ENCODE results near the gene MT1F.
"Not testable (repeated sequence)": the region's sequence is repeated elsewhere in the genome, so short reads cannot be mapped to it uniquely, and the experiment has no call there.

Gene MT1F

DNA sequence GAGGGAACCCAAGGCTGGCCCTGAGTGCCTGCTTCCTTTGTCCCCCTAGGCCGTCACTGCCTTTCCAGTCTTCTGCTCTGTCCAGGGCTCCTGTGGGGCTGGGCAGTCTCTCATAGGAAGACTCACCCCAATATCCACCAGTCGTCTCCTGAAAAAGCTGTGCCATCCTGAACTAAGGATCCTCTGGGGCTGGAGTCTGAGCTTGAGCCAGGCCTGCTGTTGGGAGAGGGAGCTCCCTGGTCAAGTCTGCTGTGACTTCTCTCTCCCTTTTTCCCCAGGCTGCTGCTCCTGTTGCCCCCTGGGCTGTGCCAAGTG is 12.8 kb downstream of the MT1F start:
- DNase-seq (ENCODE audit: low read depth in 1 of 2, low spot score in 1 of 2): no peak

DNA sequence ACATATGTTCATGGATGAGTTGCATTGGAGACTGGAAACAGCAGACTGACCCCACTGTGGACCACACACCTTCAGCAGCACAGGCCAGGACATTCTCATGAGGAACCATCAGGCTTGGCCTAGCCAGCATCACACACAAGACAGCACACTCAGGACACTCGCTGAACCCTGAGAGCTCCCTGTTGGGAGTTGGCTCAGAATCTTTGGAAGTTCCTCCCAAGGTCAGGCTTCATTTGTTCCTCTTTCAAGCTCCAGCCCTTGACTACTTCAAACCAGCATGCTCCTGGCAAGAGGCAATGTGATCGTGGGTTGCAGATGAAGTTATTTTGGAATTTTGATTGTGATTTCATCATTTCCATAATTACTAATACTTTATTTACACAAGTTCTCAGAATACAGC is 13.9 kb downstream of the MT1F start:
- DNase-seq (ENCODE audit: low read depth in 1 of 2, low spot score in 1 of 2): not testable (repeated sequence)

DNA sequence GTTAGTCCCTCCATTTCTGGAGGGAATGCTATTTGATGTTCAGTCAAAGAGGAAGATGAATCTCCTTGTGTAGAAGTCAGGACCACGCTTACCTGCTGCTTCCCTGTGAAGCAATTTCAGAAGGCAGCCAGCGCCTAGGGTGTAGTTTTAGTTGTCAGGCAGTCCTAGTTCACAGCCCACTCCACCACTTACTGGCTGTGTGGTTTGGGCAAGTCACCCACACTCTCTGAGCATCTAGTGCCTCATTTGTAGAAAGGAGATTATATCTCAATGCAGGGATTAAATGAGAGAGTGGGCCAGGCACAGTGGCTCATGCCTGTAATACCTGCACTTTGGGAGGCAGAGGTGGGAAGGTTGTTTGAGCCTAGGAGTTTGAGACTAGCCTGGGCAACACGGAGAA is 14.4 kb downstream of the MT1F start:
- DNase-seq (ENCODE audit: low read depth in 1 of 2, low spot score in 1 of 2): not testable (repeated sequence)

DNA sequence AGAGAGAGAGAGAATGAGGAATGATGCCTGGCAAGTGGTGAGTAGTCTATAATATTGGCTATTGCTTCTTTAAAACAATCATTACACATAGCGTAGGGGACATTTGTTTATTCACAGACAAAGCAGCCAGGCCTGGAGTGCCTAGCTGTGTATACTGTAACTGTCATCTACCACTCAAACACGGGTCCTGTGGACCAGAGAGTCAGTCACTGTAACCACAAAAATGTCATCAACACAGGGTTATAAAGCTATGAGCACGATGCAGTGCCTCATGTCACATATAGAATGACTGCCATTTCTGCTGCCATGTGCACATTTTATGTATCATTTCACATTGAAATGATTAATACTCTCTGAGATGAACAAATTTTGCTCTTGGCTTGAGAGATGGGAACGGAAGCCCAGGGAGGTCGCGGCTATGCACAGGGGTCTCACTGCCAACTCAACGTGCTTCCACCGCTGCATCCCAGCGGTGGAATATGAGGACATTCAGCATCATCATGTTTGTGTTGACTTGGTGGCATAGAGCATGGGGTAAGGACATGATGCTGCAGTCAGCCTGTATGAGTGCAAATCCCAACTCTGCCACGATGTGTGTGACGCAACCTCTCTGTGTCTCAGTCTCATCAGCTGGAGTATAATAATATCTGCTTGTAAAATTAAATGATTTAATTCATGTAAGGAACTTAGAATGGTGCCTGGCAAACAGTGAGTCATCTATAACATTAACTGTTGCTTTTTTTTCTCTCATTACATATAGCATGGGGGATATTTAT is 15.2 kb downstream of the MT1F start:
- DNase-seq (ENCODE audit: low read depth in 1 of 2, low spot score in 1 of 2): no peak

DNA sequence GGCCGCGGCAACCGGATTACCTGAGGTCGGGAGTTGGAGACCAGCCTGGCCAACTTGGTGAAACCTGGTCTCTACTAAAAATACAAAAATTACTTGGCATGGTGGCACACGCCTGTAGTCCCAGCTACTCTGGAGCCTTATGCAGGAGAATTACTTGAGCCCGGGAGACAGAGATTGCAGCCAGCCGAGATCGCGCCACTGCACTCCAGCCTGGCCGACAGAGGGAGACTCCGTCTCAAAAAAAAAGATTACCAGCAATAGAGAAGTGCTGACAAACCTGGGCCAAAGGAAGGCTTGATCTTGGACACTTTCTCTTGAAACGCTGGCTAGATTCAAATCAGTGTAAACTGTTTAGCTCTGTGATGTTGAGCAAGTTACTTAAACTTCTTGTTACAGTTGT is 16.2 kb downstream of the MT1F start:
- no peak for DNase-seq (ENCODE audit: low read depth in 1 of 2, low spot score in 1 of 2)

DNA sequence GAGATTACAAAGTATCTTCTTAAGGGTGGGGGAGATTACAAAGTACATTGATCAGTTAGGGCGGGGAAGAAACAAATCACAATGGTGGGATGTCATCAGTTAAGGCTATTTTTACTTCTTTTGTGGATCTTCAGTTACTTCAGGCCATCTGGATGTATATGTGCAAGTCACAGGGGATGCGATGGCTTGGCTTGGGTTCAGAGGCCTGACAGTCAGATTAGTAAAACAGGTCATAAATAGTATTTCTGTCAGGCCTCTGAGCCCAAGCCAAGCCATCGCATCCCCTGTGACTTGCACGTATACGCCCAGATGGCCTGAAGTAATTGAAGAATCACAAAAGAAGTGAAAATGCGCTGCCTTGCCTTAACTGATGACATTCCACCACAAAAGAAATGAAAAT is 16.8 kb downstream of the MT1F start:
- not testable (repeated sequence) for DNase-seq (ENCODE audit: low read depth in 1 of 2, low spot score in 1 of 2)

DNA sequence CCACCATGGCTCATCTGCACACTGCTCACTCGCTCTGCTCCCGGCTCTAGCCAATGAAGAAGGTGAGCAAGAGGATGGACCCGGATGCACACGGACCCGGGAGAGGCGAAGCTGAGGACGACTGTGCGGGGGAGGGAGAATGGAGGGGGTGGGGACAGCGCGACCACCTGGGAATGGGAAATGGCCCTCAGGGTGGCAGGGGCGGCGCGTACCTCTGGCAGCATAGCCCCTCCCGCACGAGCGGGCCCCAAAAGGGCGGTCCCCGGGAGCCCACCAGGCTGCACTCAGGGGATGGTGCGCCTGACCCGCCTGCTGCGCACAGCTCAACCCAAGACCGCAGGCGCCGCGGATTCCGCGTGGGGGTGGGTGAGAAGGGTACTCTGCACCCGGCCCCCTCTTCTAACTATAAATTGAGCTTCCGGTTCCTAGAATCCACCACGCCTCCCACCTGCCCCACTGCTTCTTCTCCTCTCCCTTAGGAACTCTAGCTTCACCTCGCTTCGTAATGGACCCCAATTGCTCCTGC is 18.0 kb downstream of the MT1F start:
- DNase-seq (ENCODE audit: low read depth in 1 of 2, low spot score in 1 of 2): peak in 1 of 2 donors; percentile 46

DNA sequence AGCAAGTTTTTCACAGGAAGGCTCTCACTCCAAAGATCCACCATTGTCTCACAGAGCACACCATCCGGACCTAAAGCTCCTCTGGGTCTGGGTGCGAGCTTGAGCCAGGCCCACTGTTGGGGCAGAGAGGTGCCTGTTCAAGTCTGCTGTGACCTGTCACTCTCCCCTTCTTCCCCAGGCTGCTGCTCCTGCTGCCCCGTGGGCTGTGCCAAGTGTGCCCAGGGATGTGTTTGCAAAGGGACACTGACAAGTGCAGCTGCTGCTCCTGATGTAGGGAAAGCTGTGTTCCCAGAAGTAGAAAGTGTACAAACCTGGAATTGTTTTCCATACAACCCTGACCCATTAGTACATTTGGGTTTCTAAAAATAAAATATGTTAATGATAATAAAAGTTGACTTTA is 19.7 kb downstream of the MT1F start:
- no peak for DNase-seq (ENCODE audit: low read depth in 1 of 2, low spot score in 1 of 2)

DNA sequence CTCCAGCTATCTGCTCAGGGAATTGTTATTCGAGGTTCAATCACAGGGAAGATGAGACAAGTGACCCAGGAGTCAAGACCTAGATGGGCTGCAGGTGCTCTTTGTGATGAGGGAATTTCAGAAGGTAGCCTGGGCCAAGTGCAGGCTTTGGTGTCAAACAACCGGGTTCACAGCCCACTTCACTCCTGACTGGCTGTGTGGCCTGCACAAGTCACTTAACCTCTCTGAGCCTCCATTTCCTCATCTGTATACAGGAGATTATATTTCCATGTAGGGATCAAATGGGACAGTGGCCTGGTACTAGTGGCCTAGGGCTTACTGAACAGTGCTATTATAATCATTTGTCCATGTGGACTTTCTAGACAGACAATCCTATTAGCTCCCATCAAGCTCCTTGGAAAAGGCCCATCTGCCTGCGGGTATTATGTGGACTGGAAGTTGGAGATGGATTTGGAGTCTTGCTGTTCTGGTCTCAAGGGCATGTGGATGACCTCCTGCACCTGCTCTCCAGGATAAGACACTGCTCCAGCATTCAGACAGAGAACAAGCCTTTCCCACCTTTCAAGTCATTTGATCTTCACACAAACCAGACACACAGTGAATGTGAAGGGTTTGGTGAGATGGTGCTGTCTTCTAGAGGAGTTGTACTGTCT is 21.4 kb downstream of the MT1F start:
- DNase-seq (ENCODE audit: low read depth in 1 of 2, low spot score in 1 of 2): no peak

DNA sequence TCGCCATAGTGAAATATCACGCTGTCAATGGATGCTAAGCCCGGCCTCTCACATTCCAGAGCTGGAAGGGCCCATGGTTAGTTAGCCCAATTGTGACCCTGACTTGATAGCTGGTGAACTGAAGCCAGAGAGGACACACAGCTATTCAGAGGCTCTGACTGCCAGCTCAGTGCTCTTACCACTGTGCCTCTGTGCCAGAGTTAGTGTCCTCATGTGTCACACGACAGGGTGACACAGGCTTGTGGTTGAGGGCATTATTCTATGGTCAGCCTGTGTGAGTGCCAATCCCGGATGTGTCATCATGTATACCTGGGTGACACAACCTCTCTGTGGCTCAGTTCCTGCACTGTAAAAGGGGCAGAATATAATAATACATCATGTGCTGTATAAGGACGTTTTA is 22.1 kb downstream of the MT1F start:
- DNase-seq (ENCODE audit: low read depth in 1 of 2, low spot score in 1 of 2): no peak

DNA sequence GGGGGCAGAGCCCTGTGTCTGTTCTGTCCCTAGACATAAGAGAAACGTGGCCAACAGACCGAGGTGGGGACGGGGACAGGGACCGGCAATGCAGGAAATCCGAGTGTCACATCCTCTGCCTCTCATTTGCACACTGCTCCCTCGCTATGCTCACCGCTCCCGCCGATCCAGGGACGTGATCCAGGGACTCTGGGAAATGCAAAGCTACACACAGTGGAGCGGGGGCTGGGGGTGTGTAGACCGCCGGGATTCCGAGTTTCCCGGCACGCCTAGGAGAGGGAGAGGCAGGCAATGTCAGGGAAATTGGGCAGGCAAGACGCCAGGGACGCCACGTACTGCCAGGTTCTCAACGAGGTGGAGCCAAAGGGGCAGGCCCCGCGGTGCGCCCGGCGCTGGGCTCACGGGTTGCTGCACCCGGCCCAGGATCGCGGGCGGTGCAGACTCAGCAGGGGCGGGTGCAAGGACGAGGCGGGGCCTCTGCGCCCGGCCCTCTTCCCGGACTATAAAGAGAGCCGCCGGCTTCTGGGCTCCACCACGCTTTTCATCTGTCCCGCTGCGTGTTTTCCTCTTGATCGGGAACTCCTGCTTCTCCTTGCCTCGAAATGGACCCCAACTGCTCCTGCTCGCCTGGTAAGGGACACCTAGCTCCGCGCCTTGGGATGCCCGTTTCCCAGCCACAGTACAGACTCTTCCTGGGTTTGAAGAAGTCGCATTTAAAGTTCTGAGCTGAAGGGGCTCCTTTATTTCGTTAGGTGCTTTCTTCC is 24.4 kb downstream of the MT1F start, which contains the start of gene MT1X:
Gene MT1X (plus strand): TSS at position 532 of the 764 bp plus-strand sequence. CDS start 71 bp downstream, at position 603.
- DNase-seq (ENCODE audit: low read depth in 1 of 2, low spot score in 1 of 2): peak; percentile 72 to 91

DNA sequence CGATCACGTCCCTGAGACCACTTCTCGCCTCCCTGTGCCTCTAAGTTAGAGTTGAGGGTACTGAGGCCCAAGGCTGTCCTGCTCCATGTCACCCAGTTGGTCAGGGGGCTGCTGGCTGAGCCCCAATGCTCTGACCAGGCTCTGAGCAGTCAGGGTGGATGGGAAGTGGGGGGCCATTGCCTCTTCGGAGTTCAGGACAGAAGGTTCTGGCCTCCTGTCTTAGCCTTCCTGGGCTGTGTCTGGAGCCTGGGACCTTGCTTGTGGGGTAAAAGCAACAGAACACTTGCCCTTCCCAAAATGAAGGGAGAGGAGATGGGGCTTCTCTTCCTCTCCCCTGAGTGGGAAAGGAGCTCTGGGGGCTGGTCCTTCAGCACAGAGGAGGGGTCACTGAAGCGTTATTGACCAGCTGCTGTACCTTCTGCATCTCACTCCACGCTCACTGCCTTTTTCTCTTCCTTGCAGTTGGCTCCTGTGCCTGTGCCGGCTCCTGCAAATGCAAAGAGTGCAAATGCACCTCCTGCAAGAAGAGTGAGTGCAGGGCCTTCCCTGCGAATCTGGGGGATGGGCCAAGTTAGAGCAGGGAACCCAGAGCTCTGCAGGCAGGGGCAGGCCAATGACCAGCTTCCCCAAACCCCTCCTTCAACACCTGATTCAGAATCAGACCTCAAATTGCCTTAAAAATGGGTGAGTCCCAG is 25.1 kb downstream of the MT1F start:
- no peak for DNase-seq (ENCODE audit: low read depth in 1 of 2, low spot score in 1 of 2)

DNA sequence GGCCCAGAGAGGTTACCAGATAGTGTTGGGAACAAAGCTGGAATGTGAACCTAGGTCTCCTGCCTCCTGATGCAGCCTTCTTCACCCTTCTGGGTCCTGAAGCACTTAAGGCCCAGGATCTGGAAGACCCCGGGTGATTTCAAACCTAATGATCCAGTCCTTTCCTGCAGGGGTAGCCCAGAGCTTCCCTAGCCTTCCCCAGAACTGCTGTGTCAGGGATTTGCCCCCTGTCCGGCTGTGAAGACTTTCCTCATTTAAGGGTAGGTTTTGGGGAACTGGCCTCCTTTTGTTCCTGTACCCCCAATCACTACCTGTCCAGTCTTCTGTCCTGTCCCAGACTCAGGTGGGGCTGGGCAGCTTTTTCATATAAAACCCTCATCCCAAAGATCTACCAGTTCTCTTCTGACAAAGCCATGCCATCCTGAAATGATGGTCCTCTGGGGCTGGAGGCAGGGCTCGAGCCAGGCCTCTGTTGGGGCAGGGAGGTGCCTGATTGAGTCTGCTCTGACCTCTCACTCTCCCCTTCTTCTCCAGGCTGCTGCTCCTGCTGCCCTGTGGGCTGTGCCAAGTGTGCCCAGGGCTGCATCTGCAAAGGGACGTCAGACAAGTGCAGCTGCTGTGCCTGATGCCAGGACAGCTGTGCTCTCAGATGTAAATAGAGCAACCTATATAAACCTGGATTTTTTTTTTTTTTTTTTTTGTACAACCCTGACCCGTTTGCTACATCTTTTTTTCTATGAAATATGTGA is 25.8 kb downstream of the MT1F start:
- no peak for DNase-seq (ENCODE audit: low read depth in 1 of 2, low spot score in 1 of 2)

DNA sequence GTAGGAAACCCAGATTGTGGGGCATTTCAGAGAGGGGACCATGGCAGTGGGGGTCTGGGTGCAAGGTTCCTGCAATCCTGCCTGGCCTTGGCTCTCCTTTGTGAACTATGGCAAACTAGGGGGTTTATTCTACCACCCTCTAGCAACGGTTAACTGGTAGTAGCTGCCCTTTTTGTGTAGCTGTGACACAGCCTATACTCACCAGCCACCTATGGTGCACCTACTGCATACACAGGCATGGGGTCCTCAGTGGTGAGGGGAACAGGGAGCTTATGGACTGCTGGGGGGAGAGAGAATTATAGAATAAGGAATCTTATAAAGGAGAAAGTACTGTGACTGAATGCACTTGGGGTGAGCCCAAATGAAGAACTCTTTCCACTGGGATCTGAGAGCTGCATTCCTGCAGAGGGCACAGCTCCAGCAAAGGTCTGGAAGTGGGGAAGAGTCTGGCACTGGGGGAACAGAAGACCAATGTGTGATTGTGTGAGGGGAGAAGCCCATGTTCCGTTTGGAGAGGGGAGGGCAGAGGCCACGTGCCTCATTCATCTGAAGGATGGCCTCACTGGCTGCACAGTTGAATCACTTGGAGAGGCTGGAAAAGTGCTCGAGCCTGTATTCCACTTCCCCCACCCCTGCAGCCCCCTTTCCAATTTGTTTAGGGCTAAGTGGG is 26.6 kb downstream of the MT1F start:
- no peak for DNase-seq (ENCODE audit: low read depth in 1 of 2, low spot score in 1 of 2)

DNA sequence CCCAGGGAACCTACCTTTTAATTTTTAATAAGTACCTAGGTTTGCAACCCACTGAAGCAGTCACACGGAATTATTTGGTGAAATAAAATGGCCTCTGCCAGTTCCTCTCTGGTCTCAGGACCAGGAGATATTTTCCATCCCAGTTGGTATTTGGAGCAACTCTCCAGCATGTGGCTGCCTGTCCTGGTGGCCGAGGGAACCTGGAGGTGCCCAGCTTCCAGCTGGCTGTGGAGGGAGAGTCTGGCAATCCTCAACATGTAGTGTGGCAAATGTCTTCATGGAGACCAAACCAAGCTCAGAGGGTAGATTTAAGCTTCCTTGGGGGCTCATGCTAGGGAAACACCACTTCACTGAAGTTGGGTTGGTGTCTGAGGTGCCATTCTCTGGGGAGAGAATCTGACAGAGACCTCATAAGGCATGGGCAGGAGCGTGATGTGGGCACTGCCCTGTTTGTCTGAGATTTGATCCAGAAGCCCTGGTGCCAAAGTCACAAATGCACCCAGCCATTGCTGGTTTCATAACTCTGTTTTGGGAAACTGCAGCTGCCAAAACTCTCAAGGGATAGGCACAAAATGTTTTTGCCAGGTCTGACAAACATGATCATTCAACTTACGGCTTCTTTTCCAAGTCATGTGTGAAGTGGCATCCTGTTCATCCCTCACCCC is 27.3 kb downstream of the MT1F start:
- no peak for DNase-seq (ENCODE audit: low read depth in 1 of 2, low spot score in 1 of 2)

DNA sequence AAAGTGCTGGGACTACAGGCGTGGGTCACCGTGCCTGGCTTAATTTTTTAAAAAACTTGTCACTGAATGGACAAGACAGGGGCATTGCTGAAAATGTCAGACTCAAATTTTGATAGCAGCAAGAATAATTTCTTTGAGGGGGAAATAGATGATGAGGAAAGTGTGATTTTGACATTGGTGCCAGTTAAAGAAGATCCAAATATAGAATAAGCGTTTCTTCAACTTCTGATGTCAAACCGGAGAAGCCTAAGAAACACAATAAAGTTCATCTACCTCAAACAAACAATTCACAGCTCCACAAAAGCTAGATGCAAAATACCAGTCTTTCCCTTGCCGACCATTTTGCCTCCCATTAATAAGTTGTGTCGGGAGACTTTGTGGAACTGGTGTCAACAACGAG is 29.0 kb downstream of the MT1F start:
- no peak for DNase-seq (ENCODE audit: low read depth in 1 of 2, low spot score in 1 of 2)

DNA sequence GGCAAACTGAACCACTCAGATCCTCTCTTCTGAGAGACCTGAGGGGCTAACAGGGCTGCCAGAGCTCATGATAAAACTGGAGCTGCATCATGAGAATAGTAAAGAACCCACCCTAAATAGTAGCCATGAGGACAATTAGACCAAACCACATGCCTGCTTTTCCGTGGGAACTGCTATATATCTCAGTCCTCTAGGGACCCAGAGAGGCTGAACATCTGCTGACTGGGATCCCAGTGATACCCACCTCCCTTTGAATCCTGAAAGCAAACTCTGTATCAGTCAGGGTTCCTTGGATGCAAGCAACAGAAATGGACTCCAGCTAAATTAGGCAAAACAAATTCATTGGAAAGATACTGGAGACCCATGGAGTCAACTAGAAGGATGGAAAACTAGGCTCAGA is 31.0 kb downstream of the MT1F start:
- no peak for DNase-seq (ENCODE audit: low read depth in 1 of 2, low spot score in 1 of 2)

DNA sequence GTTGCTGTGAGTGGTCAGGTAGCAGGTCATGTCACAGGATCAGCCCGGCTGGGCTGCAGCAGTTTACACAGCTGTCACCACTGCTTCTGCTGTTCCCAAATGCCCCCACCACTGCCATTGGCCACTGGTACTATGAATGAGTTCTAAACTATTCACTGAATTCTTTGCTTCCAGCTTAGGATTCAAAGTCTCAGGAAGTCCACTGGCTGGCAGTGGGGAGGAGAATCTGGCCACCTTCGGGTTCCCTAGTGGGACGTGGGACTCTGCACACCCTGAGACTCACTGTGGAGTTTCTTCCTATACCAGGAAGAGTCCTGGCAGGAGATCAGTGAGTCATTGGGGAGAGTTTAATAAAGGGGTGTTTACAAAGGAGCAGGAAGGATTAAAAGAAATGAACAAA is 31.4 kb downstream of the MT1F start:
- no peak for DNase-seq (ENCODE audit: low read depth in 1 of 2, low spot score in 1 of 2)

DNA sequence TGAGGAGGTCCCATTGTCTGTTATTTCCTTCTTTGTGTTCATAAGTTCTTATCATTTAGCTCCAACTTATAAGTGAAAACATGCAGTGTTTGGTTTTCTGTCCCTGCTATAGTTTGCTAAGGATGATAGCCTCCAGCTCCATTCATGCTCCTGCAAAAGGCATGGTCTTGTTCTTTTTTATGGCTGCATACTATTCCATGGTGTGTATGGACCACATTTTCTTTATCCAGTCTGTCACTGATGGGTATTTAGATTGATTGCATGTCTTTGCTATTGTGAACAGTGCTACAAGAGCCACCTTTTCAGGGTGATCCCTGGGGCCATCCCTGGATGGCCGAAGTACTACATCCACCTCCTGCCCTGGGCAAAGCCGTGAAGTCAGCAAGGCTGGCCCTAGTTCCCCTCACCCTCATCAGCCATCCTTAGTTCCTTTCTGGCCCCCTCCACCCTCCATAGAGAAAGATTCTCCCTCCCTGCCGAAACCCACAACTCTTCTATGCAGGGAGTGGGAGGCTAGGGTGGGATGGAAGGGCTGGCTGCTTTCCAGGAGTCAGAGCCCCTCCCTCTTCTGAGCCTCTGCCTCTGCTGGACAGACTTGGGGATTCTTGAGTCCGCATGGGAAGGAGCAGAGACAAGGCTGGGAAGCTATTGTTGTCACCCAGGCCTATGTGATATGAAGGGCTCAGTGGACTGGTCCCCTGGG is 32.8 kb downstream of the MT1F start:
- DNase-seq (ENCODE audit: low read depth in 1 of 2, low spot score in 1 of 2): no peak
